Measurements from ENCODE around the gene TRABD.

DNA sequence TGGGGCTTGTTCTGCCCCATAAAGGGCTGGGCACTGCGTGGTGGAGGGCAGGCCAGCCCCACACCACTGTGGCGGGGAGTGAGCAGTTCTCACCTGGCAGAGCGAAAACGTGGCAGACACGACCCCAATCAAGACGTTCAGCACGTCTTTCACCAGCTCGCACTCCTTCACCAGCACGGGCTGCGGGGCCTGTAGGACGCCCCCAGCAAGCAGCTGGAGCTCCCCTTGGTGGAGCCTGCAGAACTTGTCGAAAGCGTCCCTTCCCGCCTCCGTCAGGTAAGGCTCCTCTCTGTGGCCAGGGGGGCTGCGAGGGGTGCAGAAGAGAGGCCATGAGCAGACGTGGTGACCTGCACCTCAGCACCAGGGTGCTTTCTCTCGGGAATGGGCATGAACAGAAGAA is 47.5 kb downstream of the TRABD start:
- TF ChIP-seq, protein P1, sequence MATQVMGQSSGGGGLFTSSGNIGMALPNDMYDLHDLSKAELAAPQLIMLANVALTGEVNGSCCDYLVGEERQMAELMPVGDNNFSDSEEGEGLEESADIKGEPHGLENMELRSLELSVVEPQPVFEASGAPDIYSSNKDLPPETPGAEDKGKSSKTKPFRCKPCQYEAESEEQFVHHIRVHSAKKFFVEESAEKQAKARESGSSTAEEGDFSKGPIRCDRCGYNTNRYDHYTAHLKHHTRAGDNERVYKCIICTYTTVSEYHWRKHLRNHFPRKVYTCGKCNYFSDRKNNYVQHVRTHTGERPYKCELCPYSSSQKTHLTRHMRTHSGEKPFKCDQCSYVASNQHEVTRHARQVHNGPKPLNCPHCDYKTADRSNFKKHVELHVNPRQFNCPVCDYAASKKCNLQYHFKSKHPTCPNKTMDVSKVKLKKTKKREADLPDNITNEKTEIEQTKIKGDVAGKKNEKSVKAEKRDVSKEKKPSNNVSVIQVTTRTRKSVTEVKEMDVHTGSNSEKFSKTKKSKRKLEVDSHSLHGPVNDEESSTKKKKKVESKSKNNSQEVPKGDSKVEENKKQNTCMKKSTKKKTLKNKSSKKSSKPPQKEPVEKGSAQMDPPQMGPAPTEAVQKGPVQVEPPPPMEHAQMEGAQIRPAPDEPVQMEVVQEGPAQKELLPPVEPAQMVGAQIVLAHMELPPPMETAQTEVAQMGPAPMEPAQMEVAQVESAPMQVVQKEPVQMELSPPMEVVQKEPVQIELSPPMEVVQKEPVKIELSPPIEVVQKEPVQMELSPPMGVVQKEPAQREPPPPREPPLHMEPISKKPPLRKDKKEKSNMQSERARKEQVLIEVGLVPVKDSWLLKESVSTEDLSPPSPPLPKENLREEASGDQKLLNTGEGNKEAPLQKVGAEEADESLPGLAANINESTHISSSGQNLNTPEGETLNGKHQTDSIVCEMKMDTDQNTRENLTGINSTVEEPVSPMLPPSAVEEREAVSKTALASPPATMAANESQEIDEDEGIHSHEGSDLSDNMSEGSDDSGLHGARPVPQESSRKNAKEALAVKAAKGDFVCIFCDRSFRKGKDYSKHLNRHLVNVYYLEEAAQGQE (IDR thresholded peaks at IDR 0.05; ENCODE audit: insufficient read depth in 1 of 2, low read depth in 2 of 2, low read length in 2 of 2) = no peak
- TF ChIP-seq POLR2AphosphoS5 (IDR thresholded peaks at IDR 0.05; ENCODE audit: low read depth, low read length) = no peak
- no peak for TF ChIP-seq TAF1 (IDR thresholded peaks at IDR 0.05; ENCODE audit: borderline replicate concordance, insufficient read depth, low read length)
- no peak for TF ChIP-seq FOXP2 (optimal IDR thresholded peaks at IDR 0.05; ENCODE audit: borderline replicate concordance, extremely low read depth, extremely low read length, insufficient read depth)
